GM23338 (cell line): ENCODE data around the gene THEM5. TPM values are rescaled to one million over a fixed set of nuclear protein-coding genes. Genes with fewer than 3 reads are reported as not detected.

Experiments used
- ATAC-seq: fragments of 200-7000 bp; cut with Tn5 transposase; 3 replicates; pipeline ENCODE4 v1.9.1; 2020
- DNase-seq: peaks from one replicate; pipeline ENCODE4 v3.0.0-alpha.2; 2015; ENCODE audit warnings: low spot score
- H2AFZ ChIP-seq: fragments of 200-600 bp; sonication (generic); 2 replicates; pipeline ENCODE4 v1.8.0; 2016; ENCODE audit warnings: antibody characterized with exemption, mild to moderate bottlenecking, moderate library complexity
- H3F3A ChIP-seq: fragments of 200-600 bp; sonication (generic); replicated peaks from 2 replicates; pipeline ENCODE4 v1.8.0; 2017; ENCODE audit warnings: antibody characterized with exemption, mixed run types, low read depth
- H3K27ac ChIP-seq: fragments of 200-600 bp; sonication (generic); 2 replicates; pipeline ENCODE4 v1.6.1; 2016; ENCODE audit warnings: low read depth
- H3K27me3 ChIP-seq: fragments of 200-600 bp; sonication (generic); 2 replicates; pipeline ENCODE4 v1.8.0; 2016; ENCODE audit warnings: mild to moderate bottlenecking, mixed run types, moderate library complexity; ENCODE audit not compliant: insufficient read depth
- H3K36me3 ChIP-seq: fragments of 200-600 bp; sonication (generic); 2 replicates; pipeline ENCODE4 v1.8.0; 2016; ENCODE audit warnings: mild to moderate bottlenecking; ENCODE audit not compliant: insufficient read depth
- H3K4me1 ChIP-seq: fragments of 200-600 bp; sonication (generic); 2 replicates; pipeline ENCODE4 v1.8.0; 2016; ENCODE audit warnings: mild to moderate bottlenecking, moderate library complexity; ENCODE audit not compliant: insufficient read depth
- H3K4me2 ChIP-seq: fragments of 200-600 bp; sonication (generic); 2 replicates; pipeline ENCODE4 v1.7.1; 2017; ENCODE audit warnings: mixed run types
- H3K4me3 ChIP-seq: fragments of 200-600 bp; sonication (generic); 2 replicates; pipeline ENCODE4 v1.6.1; 2016; ENCODE audit warnings: mixed run types
- H3K79me2 ChIP-seq: fragments of 200-600 bp; sonication (generic); replicated peaks from 2 replicates; pipeline ENCODE4 v1.8.0; 2017; ENCODE audit warnings: mild to moderate bottlenecking; ENCODE audit not compliant: insufficient read depth
- H3K9me2 ChIP-seq: fragments of 200-600 bp; sonication (generic); 2 replicates; pipeline ENCODE4 v1.8.0; 2017; ENCODE audit not compliant: insufficient read depth
- H4K20me1 ChIP-seq: fragments of 200-600 bp; sonication (generic); replicated peaks from 2 replicates; pipeline ENCODE4 v1.8.0; 2017; ENCODE audit warnings: mild to moderate bottlenecking; ENCODE audit not compliant: insufficient read depth
- H3K27ac Mint-ChIP-seq: 2 replicates; pipeline ENCODE4 v1.8.0; 2020; ENCODE audit warnings: inconsistent platforms, mild to moderate bottlenecking, moderate library complexity, mixed read lengths
- H3K27me3 Mint-ChIP-seq: 3 replicates; pipeline ENCODE4 v1.8.0; 2022; ENCODE audit warnings: low read depth, mild to moderate bottlenecking, moderate library complexity, mixed read lengths, inconsistent platforms; ENCODE audit not compliant: insufficient read depth, poor library complexity
- H3K36me3 Mint-ChIP-seq: 3 replicates; pipeline ENCODE4 v1.8.0; 2021; ENCODE audit warnings: low read depth, mild to moderate bottlenecking, inconsistent platforms, moderate library complexity, mixed read lengths
- H3K4me1 Mint-ChIP-seq: 3 replicates; pipeline ENCODE4 v1.8.0; 2020; ENCODE audit warnings: mild to moderate bottlenecking, inconsistent platforms, mixed read lengths
- H3K4me3 Mint-ChIP-seq: 3 replicates; pipeline ENCODE4 v1.8.0; 2021; ENCODE audit warnings: moderate library complexity, mild to moderate bottlenecking, inconsistent platforms, mixed read lengths
- H3K9me3 Mint-ChIP-seq: 3 replicates; pipeline ENCODE4 v1.8.0; 2020; ENCODE audit warnings: moderate library complexity, mild to moderate bottlenecking, inconsistent platforms, mixed read lengths
- CREB1 ChIP-seq: fragments of 250-450 bp; sonication (Bioruptor Pico); IDR thresholded peaks from 2 replicates; pipeline ENCODE4 v1.5.0; 2020; ENCODE audit warnings: low read depth, mild to moderate bottlenecking, moderate library complexity
- CTCF ChIP-seq, 2 experiments: fragments of 200-600 bp in 1 of 2; sonication (generic) in 1 of 2; conservative IDR thresholded peaks; 2 replicates each; pipeline versions ENCODE4 v1.5.1 to v1.6.1; 2016 to 2017; ENCODE audit warnings: antibody characterized with exemption in 2 of 2, low read depth in 2 of 2, mild to moderate bottlenecking in 2 of 2, moderate library complexity in 1 of 2
- ETS1 ChIP-seq: IDR thresholded peaks from 2 replicates; pipeline ENCODE4 v1.6.1; 2016; ENCODE audit warnings: antibody characterized with exemption
- EZH2 ChIP-seq: fragments of 200-600 bp; sonication (generic); IDR thresholded peaks from one replicate; pipeline ENCODE4 v1.8.0; 2017; ENCODE audit warnings: antibody characterized with exemption, mild to moderate bottlenecking, low read depth; ENCODE audit not compliant: unreplicated experiment
- EZH2phosphoT487 ChIP-seq: fragments of 200-600 bp; sonication (generic); IDR thresholded peaks from one replicate; pipeline ENCODE4 v1.8.1; 2018; ENCODE audit warnings: antibody characterized with exemption; ENCODE audit not compliant: unreplicated experiment
- JUNB ChIP-seq: IDR thresholded peaks from one replicate; pipeline ENCODE4 v1.6.1; 2016; ENCODE audit warnings: antibody characterized with exemption; ENCODE audit not compliant: unreplicated experiment
- POLR2AphosphoS5 ChIP-seq: IDR thresholded peaks from 2 replicates; pipeline ENCODE4 v1.6.1; 2016; ENCODE audit warnings: antibody characterized with exemption, low read depth
- REST ChIP-seq: IDR thresholded peaks from one replicate; pipeline ENCODE4 v1.6.1; 2018; ENCODE audit warnings: antibody characterized with exemption; ENCODE audit not compliant: unreplicated experiment
- STAT1 ChIP-seq: IDR thresholded peaks from one replicate; pipeline ENCODE4 v1.6.1; 2016; ENCODE audit warnings: antibody characterized with exemption; ENCODE audit not compliant: unreplicated experiment
- ZNF331 ChIP-seq: fragments of 250-450 bp; sonication (Bioruptor Pico); IDR thresholded peaks from 2 replicates; pipeline ENCODE4 v1.5.0; 2020; ENCODE audit warnings: low read depth, mild to moderate bottlenecking, moderate library complexity
- polyA plus RNA-seq: library from polyadenylated mRNA; unstranded; fragments of >200 nt; fragmentation: Nextera tagmentation; extraction: Ambion mirVana; gene quantifications from 2 replicates; pipeline ENCODE4 v1.2.1, GENCODE V29; 2016
- total RNA-seq: library from RNA; depleted of rRNA; stranded (reverse); fragments of >200 nt; shearing (Covaris generic); gene quantifications from 2 replicates; pipeline ENCODE4 v1.2.3, GENCODE V29; 2014

The THEM5 gene
- total and polyA plus RNA-seq, 2 experiments from 2014 or later = not detected

GRCh38 chr1:151809985-151810556 lies 43.4 kb downstream of the THEM5 start:
- TF ChIP-seq EZH2 (no peak), CREB1 (CRISPR knock-in tag) (no peak), CTCF (conservative IDR thresholded peaks at IDR 0.05; ENCODE audit: low read depth in 2 of 2) (no peak), STAT1 (no peak), EZH2phosphoT487 (no peak), ETS1 (no peak), JUNB (no peak)
- Histone ChIP-seq H3K27me3 (no peaks in the 10 kb centered on the region), H3K4me1 (peaks cover 7% of the 10 kb centered on the region), H3K79me2 (no peaks in the 10 kb centered on the region), H3K36me3 (no peaks in the 10 kb centered on the region), H4K20me1 (no peaks in the 10 kb centered on the region), H3K4me2 (peak overlapping the region; percentile 4; the same call in 1 of the 2 replicates), H3K9me2 (no peaks in the 10 kb centered on the region), H3K27ac (no peak overlapping the region), H2AFZ (no peak overlapping the region), H3K4me3 (no peak overlapping the region), H3F3A (no peaks in the 10 kb centered on the region)
- Mint-ChIP-seq H3K27ac (peak overlapping the region; percentile 95), H3K36me3 (no peaks in the 10 kb centered on the region), H3K27me3 (peaks cover 7% of the 10 kb centered on the region), H3K9me3 (no peaks in the 10 kb centered on the region), H3K4me1 (peaks cover 22% of the 10 kb centered on the region), H3K4me3 (no peak overlapping the region; the same call in 2 of the 3 replicates)
- ATAC-seq (no peak), DNase-seq (peak; percentile 58)

GRCh38 chr1:151809290-151809984 lies 44.1 kb downstream of the THEM5 start:
- DNase-seq (no peak), ATAC-seq (peak; percentile 41)
- no peaks in the 10 kb centered on the region for H3K79me2 ChIP-seq
- H3K9me2 ChIP-seq = no peaks in the 10 kb centered on the region
- H3K36me3 Mint-ChIP-seq = no peaks in the 10 kb centered on the region
- H4K20me1 ChIP-seq = no peaks in the 10 kb centered on the region
- peaks cover 7% of the 10 kb centered on the region for H3K4me1 ChIP-seq
- H3F3A ChIP-seq = no peaks in the 10 kb centered on the region
- peak overlapping the region; percentile 4; the same call in 1 of the 2 replicates for H3K4me2 ChIP-seq
- peak overlapping the region; percentile 95 for H3K27ac Mint-ChIP-seq
- H3K27me3 Mint-ChIP-seq = peaks cover 7% of the 10 kb centered on the region
- H3K4me1 Mint-ChIP-seq = peaks cover 22% of the 10 kb centered on the region
- H3K4me3 ChIP-seq = no peak overlapping the region
- no peaks in the 10 kb centered on the region for H3K36me3 ChIP-seq
- H3K27ac ChIP-seq = no peak overlapping the region
- H3K4me3 Mint-ChIP-seq = no peak overlapping the region; the same call in 2 of the 3 replicates
- H3K9me3 Mint-ChIP-seq = no peaks in the 10 kb centered on the region
- H2AFZ ChIP-seq = 0 out of 2 replicates have a peak overlapping the region, but pooled peaks have one; percentile 38
- TF ChIP-seq POLR2AphosphoS5 (no peak), ZNF331 (CRISPR knock-in tag) (no peak), REST (no peak), EZH2 (no peak), JUNB (no peak), ETS1 (no peak), STAT1 (no peak)
- H3K27me3 ChIP-seq = no peaks in the 10 kb centered on the region
